K562 (cell line): ENCODE results near the gene SIAE. TPM values are rescaled to one million over a fixed set of nuclear protein-coding genes. Genes with fewer than 3 reads are reported as not detected.

ENCODE experiments used
- ARID2 ChIP-seq: fragments of 450-650 bp; IDR thresholded peaks from 2 replicates; pipeline ENCODE4 v1.6.1; 2017; ENCODE audit warnings: antibody characterized with exemption, mild to moderate bottlenecking
- CBX3 ChIP-seq, 2 experiments: IDR thresholded peaks; 1 replicate in 1 of 2; 2 replicates in 1 of 2; pipeline ENCODE4 v1.6.1; 2012; ENCODE audit warnings: inconsistent platforms in 2 of 2, low read length in 2 of 2, borderline replicate concordance in 1 of 2, control low read depth in 1 of 2
- ETV1 ChIP-seq: fragments of 450-650 bp; conservative IDR thresholded peaks from 2 replicates; pipeline ENCODE4 v1.6.1; 2016; ENCODE audit warnings: missing genetic modification characterization, control low read depth, low read depth, missing compliant biosample characterization
- KDM1A ChIP-seq, 2 experiments: fragments of 450-650 bp; IDR thresholded peaks; 2 replicates each; pipeline ENCODE4 v1.6.1; 2016; ENCODE audit warnings: mild to moderate bottlenecking in 2 of 2
- KDM5B ChIP-seq: fragments of 200-600 bp; sonication (generic); IDR thresholded peaks from 2 replicates; pipeline ENCODE4 v1.6.1; 2012; ENCODE audit warnings: low read depth, mild to moderate bottlenecking, moderate library complexity, low read length, control low read depth, inconsistent platforms; ENCODE audit not compliant: insufficient replicate concordance
- MAZ ChIP-seq, 2 experiments: fragments of 450-650 bp in 1 of 2; sonication (generic) in 1 of 2; formaldehyde crosslinking; IDR thresholded peaks in 1 of 2; conservative IDR thresholded peaks in 1 of 2; 2 replicates each; pipeline versions ENCODE4 v1.4.0 to v1.5.0; 2020; ENCODE audit warnings: mild to moderate bottlenecking in 1 of 2, missing genetic modification reagents in 1 of 2
- MTF1 ChIP-seq: fragments of 250-450 bp; sonication (Bioruptor Pico); IDR thresholded peaks from 2 replicates; pipeline ENCODE4 v1.9.0; 2021; ENCODE audit warnings: moderate library complexity, mild to moderate bottlenecking, inconsistent platforms, borderline replicate concordance
- MYBL2 ChIP-seq, 2 experiments: fragments of 450-650 bp in 1 of 2; sonication (generic) in 1 of 2; formaldehyde crosslinking in 1 of 2; IDR thresholded peaks; 2 replicates each; pipeline versions ENCODE4 v1.6.1 to v1.8.1; 2017 to 2022; ENCODE audit warnings: borderline replicate concordance in 1 of 2, inconsistent platforms in 1 of 2, low read depth in 1 of 2, mild to moderate bottlenecking in 1 of 2, missing genetic modification reagents in 1 of 2, moderate library complexity in 1 of 2
- NR2C1 ChIP-seq, 2 experiments: fragments of 450-650 bp; IDR thresholded peaks; 2 replicates each; pipeline ENCODE4 v1.6.1; 2017; ENCODE audit warnings: mild to moderate bottlenecking in 2 of 2, antibody characterized with exemption in 1 of 2, inconsistent platforms in 1 of 2, missing compliant biosample characterization in 1 of 2, missing genetic modification characterization in 1 of 2
- NR2C2 ChIP-seq, 2 experiments: fragments of 200-800 bp in 1 of 2; sonication (Bioruptor generic) in 1 of 2; sonication (generic) in 1 of 2; formaldehyde crosslinking in 1 of 2; IDR thresholded peaks; 2 replicates each; pipeline versions ENCODE4 v1.6.1 to v1.8.0; 2016 to 2022; ENCODE audit warnings: mild to moderate bottlenecking in 1 of 2, missing compliant biosample characterization in 1 of 2, missing genetic modification characterization in 1 of 2, missing genetic modification reagents in 1 of 2
- RAD21 ChIP-seq, 2 experiments: fragments of 250-450 bp in 1 of 2; fragments of 450-650 bp in 1 of 2; sonication (Bioruptor Pico) in 1 of 2; formaldehyde crosslinking in 1 of 2; IDR thresholded peaks in 1 of 2; conservative IDR thresholded peaks in 1 of 2; 2 replicates each; pipeline versions ENCODE4 v1.4.0 to v1.8.0; 2020 to 2022; ENCODE audit warnings: mild to moderate bottlenecking in 2 of 2, moderate library complexity in 1 of 2
- RBM22 ChIP-seq: fragments of 200-400 bp; formaldehyde crosslinking; IDR thresholded peaks from 2 replicates; pipeline ENCODE4 v1.6.1; 2018; ENCODE audit warnings: low read length, low read depth; ENCODE audit not compliant: poor library complexity, severe bottlenecking
- SMARCA4 ChIP-seq: fragments of 450-650 bp; IDR thresholded peaks from 2 replicates; pipeline ENCODE4 v1.6.1; 2016
- SMC3 ChIP-seq: conservative IDR thresholded peaks from 2 replicates; pipeline ENCODE4 v1.6.1; 2011; ENCODE audit warnings: low read depth, low read length, improper control_type of control experiment; ENCODE audit not compliant: insufficient read depth
- ZEB2 ChIP-seq: fragments of 450-650 bp; IDR thresholded peaks from 2 replicates; pipeline ENCODE4 v1.6.1; 2016
- ZMIZ1 ChIP-seq, 2 experiments: fragments of 150-350 bp in 1 of 2; IDR thresholded peaks; 2 replicates each; pipeline ENCODE4 v1.6.1; 2012 to 2016; ENCODE audit warnings: low read depth in 2 of 2, low read length in 2 of 2, mild to moderate bottlenecking in 1 of 2, moderate library complexity in 1 of 2
- polyA plus RNA-seq, 8 experiments: library from polyadenylated mRNA; depleted of rRNA in 4 of 8; stranded (reverse) in 5 of 8; unstranded in 3 of 8; fragments of >200 nt; fragmentation: Nextera tagmentation in 2 of 8; fragmentation: Illumina TruSeq in 1 of 8; extraction: Ambion mirVana in 2 of 8; extraction: Trizol in 1 of 8; gene quantifications; 2 replicates each; pipeline versions ENCODE4 v1.2.1 to v1.2.3, GENCODE V29; 2011 to 2014; ENCODE audit warnings: inconsistent platforms in 1 of 8, missing spikeins in 1 of 8
- total RNA-seq, 7 experiments: library from RNA; depleted of rRNA in 6 of 7; stranded (reverse); fragments of >200 nt in 6 of 7; fragmentation: Illumina TruSeq in 2 of 7; extraction: Trizol in 2 of 7; gene quantifications; 2 replicates each; pipeline versions ENCODE4 v1.2.1 to v1.2.3, GENCODE V29; 2011 to 2021; ENCODE audit warnings: low replicate concordance in 1 of 7

The SIAE gene
- total and polyA plus RNA-seq, 9 of the 15 experiments (the other 6 are each of a cell fraction or from before 2014, with no cell fraction given), result 0.89 to 9.6 (median 3.7) TPM

- TF ChIP-seq MYBL2 (IDR thresholded peaks at IDR 0.05; ENCODE audit: low read depth) (no peak), MYBL2 (CRISPR knock-in tag; IDR thresholded peaks at IDR 0.05; ENCODE audit: borderline replicate concordance) (no peak), SMARCA4 (peak; percentile 42; the same call in 1 of the 2 replicates), SMC3 (peak; percentile 68; the same call in 1 of the 2 replicates), ZEB2 (peak; percentile 67; the same call in 1 of the 2 replicates), KDM5B (no peak), NR2C2 (CRISPR knock-in tag; IDR thresholded peaks at IDR 0.05) (no peak), NR2C2 (tag; IDR thresholded peaks at IDR 0.05) (peak; percentile 36; the same call in 1 of the 2 replicates), ZMIZ1 (IDR thresholded peaks at IDR 0.05; ENCODE audit: low read depth in 2 of 2, low read length in 2 of 2) (no peak), ARID2 (0 out of 2 replicates have a peak, but pooled peaks have one; percentile 31), KDM1A (IDR thresholded peaks at IDR 0.05) (peak in 1 of 2 experiments; percentile 41; a peak in 1 of 4 replicates), MAZ (CRISPR knock-in tag; conservative IDR thresholded peaks at IDR 0.05 in 1 of 2, IDR thresholded peaks at IDR 0.05 in 1 of 2) (no peak), CBX3 (IDR thresholded peaks at IDR 0.05; ENCODE audit: borderline replicate concordance in 1 of 2, low read length in 2 of 2) (0 out of 3 replicates have a peak, but pooled peaks of 1 of the 2 experiments have one; percentile 11), NR2C1 (IDR thresholded peaks at IDR 0.05) (0 out of 2 replicates have a peak, but pooled peaks have one; percentile 19), NR2C1 (tag; IDR thresholded peaks at IDR 0.05) (peak; percentile 69), ETV1 (tag) (peak; percentile 39; the same call in 1 of the 2 replicates), RAD21 (CRISPR knock-in tag; conservative IDR thresholded peaks at IDR 0.05 in 1 of 2, IDR thresholded peaks at IDR 0.05 in 1 of 2) (peak; percentile 80 to 90), RBM22 (no peak), MTF1 (CRISPR knock-in tag) (no peak)
Observed at GRCh38 chr11:124669193-124669592, 4.3 kb downstream of the SIAE start (continued).
